Gastrocnemius medialis (tissue), 4 donors: Measurements from ENCODE around the gene PRKCA. TPM values are rescaled to one million over a fixed set of nuclear protein-coding genes. Genes with fewer than 3 reads are reported as not detected.

ENCODE experiments used
- ATAC-seq, 2 donors: fragments of 150-250 bp; one replicate each; pipeline ENCODE4 v1.9.1; 2016
- DNase-seq, 2 donors: peaks; one replicate each; pipeline ENCODE4 v3.0.0-alpha.2; 2019
- H3K27ac ChIP-seq, 4 donors: fragments of 200-600 bp; sonication (generic); 1 replicate in 1 of 4; 2 replicates in 3 of 4; pipeline ENCODE4 v1.5.1; 2016 to 2018; ENCODE audit warnings: mild to moderate bottlenecking in 2 of 4, moderate library complexity in 1 of 4
- H3K27me3 ChIP-seq, 3 donors: fragments of 200-600 bp; sonication (generic) in 2 of 3; 1 replicate in 1 of 3; 2 replicates in 2 of 3; pipeline versions ENCODE4 v1.5.1 to v1.6.0; 2016 to 2019; ENCODE audit warnings: mild to moderate bottlenecking in 1 of 3, moderate library complexity in 1 of 3
- H3K36me3 ChIP-seq, 2 donors: fragments of 200-600 bp; sonication (generic) in 1 of 2; one replicate each; pipeline ENCODE4 v1.5.1; 2017 to 2018
- H3K4me1 ChIP-seq, 2 donors: fragments of 200-600 bp; sonication (generic) in 1 of 2; one replicate each; pipeline ENCODE4 v1.5.1; 2016 to 2017; ENCODE audit warnings: mild to moderate bottlenecking in 2 of 2
- H3K4me3 ChIP-seq, 4 donors: fragments of 200-600 bp; sonication (generic) in 3 of 4; 1 replicate in 1 of 4; 2 replicates in 3 of 4; pipeline ENCODE4 v1.5.1; 2016 to 2019; ENCODE audit warnings: mild to moderate bottlenecking in 2 of 4
- H3K9me3 ChIP-seq, 3 donors: fragments of 200-600 bp; sonication (generic) in 2 of 3; 1 replicate in 1 of 3; 2 replicates in 2 of 3; pipeline ENCODE4 v1.5.1; 2016 to 2019
- POLR2A ChIP-seq, 2 donors: fragments of 450-650 bp; IDR thresholded peaks; one replicate each; pipeline ENCODE4 v1.6.1; 2017; ENCODE audit warnings: antibody characterized with exemption in 2 of 2, mild to moderate bottlenecking in 2 of 2, moderate library complexity in 2 of 2
- in situ Hi-C, 4 donors: fragments of 200-750 bp; cut with MboI; loops; one replicate each; pipeline versions ENCODE4 v1.15.0 to v1.8.0; 2017; ENCODE audit warnings: low sequenced_read_pairs in 4 of 4
- intact Hi-C: fragments of 100-400 bp; cut with DNase I; formaldehyde crosslinking; loops from one replicate; pipeline ENCODE4 v1.15.1; 2023; ENCODE audit warnings: low total_unique reads
- total RNA-seq, 4 donors: library from RNA; depleted of rRNA; stranded (reverse); fragments of >200 nt; gene quantifications; one replicate each; pipeline versions ENCODE4 v1.1.0 to v1.2.3, GENCODE V29; 2016
- TF ChIP-seq, protein P1 (sequence below), 5 experiments: fragments of 450-650 bp in 3 of 5; fragments of 200-600 bp in 2 of 5; sonication (generic) in 2 of 5; IDR thresholded peaks in 4 of 5; conservative IDR thresholded peaks in 1 of 5; 1 replicate in 4 of 5; 2 replicates in 1 of 5; pipeline ENCODE4 v1.5.1; 2016 to 2019; ENCODE audit warnings: antibody characterized with exemption in 5 of 5, mild to moderate bottlenecking in 3 of 5, moderate library complexity in 3 of 5

The PRKCA gene
- total RNA-seq, 4 donors from 2014 or later, result 7.6 to 16.8 (median 11.1) TPM

- ATAC-seq, result no peak
- Histone ChIP-seq H3K36me3 (peaks cover 0 to 7% of the 10 kb centered on the region in 2 donors), H3K27me3 (no peaks in the 10 kb centered on the region), H3K9me3 (no peaks in the 10 kb centered on the region), H3K4me1 (no peaks in the 10 kb centered on the region), H3K4me3 (no peak overlapping the region), H3K27ac (no peak overlapping the region)
- in situ Hi-C loops, result loop anchor here in 1 of 4 donors (25.0 kb wide), 2 partner anchors 400 to 550 kb away; no protein-coding TSS in a partner anchor
- TF ChIP-seq POLR2A (IDR thresholded peaks at IDR 0.05), result no peak
- TF ChIP-seq, protein P1, sequence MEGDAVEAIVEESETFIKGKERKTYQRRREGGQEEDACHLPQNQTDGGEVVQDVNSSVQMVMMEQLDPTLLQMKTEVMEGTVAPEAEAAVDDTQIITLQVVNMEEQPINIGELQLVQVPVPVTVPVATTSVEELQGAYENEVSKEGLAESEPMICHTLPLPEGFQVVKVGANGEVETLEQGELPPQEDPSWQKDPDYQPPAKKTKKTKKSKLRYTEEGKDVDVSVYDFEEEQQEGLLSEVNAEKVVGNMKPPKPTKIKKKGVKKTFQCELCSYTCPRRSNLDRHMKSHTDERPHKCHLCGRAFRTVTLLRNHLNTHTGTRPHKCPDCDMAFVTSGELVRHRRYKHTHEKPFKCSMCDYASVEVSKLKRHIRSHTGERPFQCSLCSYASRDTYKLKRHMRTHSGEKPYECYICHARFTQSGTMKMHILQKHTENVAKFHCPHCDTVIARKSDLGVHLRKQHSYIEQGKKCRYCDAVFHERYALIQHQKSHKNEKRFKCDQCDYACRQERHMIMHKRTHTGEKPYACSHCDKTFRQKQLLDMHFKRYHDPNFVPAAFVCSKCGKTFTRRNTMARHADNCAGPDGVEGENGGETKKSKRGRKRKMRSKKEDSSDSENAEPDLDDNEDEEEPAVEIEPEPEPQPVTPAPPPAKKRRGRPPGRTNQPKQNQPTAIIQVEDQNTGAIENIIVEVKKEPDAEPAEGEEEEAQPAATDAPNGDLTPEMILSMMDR (IDR thresholded peaks at IDR 0.05 in 4 of 5, conservative IDR thresholded peaks at IDR 0.05 in 1 of 5), result no peak
- intact Hi-C loops, result no loop called here
- no peak for DNase-seq
Observed at GRCh38 chr17:66737524-66737923, 435.1 kb downstream of the PRKCA start.

GRCh38 chr17:66738301-66738700 lies 435.9 kb downstream of the PRKCA start:
- Histone ChIP-seq H3K4me3 (no peak overlapping the region), H3K9me3 (no peaks in the 10 kb centered on the region), H3K27me3 (no peaks in the 10 kb centered on the region), H3K36me3 (peaks cover 0 to 10% of the 10 kb centered on the region in 2 donors), H3K27ac (no peak overlapping the region), H3K4me1 (no peaks in the 10 kb centered on the region)
- ATAC-seq (no peak), DNase-seq (no peak)
- intact Hi-C loops, result no loop called here
- in situ Hi-C loops, result loop anchor here in 1 of 4 donors (25.0 kb wide), 2 partner anchors 399 to 549 kb away; no protein-coding TSS in a partner anchor
- TF ChIP-seq, protein P1 (IDR thresholded peaks at IDR 0.05 in 4 of 5, conservative IDR thresholded peaks at IDR 0.05 in 1 of 5), result no peak
- TF ChIP-seq POLR2A (IDR thresholded peaks at IDR 0.05), result no peak

GRCh38 chr17:66739553-66739952 lies 437.1 kb downstream of the PRKCA start:
- DNase-seq (no peak), ATAC-seq (no peak)
- no peaks in the 10 kb centered on the region for H3K27me3 ChIP-seq
- no peak overlapping the region for H3K27ac ChIP-seq
- TF ChIP-seq, protein P1 (IDR thresholded peaks at IDR 0.05 in 4 of 5, conservative IDR thresholded peaks at IDR 0.05 in 1 of 5), result no peak
- no peak for TF ChIP-seq POLR2A (IDR thresholded peaks at IDR 0.05)
- H3K4me3 ChIP-seq, result no peak overlapping the region
- H3K4me1 ChIP-seq, result no peaks in the 10 kb centered on the region
- H3K36me3 ChIP-seq, result peaks cover 0 to 10% of the 10 kb centered on the region in 2 donors
- intact Hi-C loops (no loop called here), in situ Hi-C loops (loop anchor here in 1 of 4 donors (25.0 kb wide), 2 partner anchors 398 to 548 kb away; no protein-coding TSS in a partner anchor)
- H3K9me3 ChIP-seq, result no peaks in the 10 kb centered on the region

- intact Hi-C loops (no loop called here), in situ Hi-C loops (loop anchor here in 1 of 4 donors (25.0 kb wide), 2 partner anchors 397 to 547 kb away; no protein-coding TSS in a partner anchor)
- no peak for DNase-seq
- Histone ChIP-seq H3K27me3 (no peaks in the 10 kb centered on the region), H3K36me3 (peaks cover 0 to 10% of the 10 kb centered on the region in 2 donors), H3K4me3 (no peak overlapping the region), H3K4me1 (no peaks in the 10 kb centered on the region), H3K27ac (no peak overlapping the region), H3K9me3 (no peaks in the 10 kb centered on the region)
- no peak for TF ChIP-seq POLR2A (IDR thresholded peaks at IDR 0.05)
- TF ChIP-seq, protein P1 (IDR thresholded peaks at IDR 0.05 in 4 of 5, conservative IDR thresholded peaks at IDR 0.05 in 1 of 5), result no peak
- ATAC-seq, result no peak
Observed at GRCh38 chr17:66740226-66740625, 437.8 kb downstream of the PRKCA start.

- intact Hi-C loops (no loop called here), in situ Hi-C loops (loop anchor here in 1 of 4 donors (25.0 kb wide), 2 partner anchors 394 to 544 kb away; no protein-coding TSS in a partner anchor)
- Histone ChIP-seq H3K4me1 (no peaks in the 10 kb centered on the region), H3K4me3 (no peak overlapping the region), H3K27me3 (no peaks in the 10 kb centered on the region), H3K27ac (no peak overlapping the region), H3K9me3 (no peaks in the 10 kb centered on the region), H3K36me3 (peaks cover 0 to 10% of the 10 kb centered on the region in 2 donors)
- no peak for DNase-seq
- TF ChIP-seq, protein P1 (IDR thresholded peaks at IDR 0.05 in 4 of 5, conservative IDR thresholded peaks at IDR 0.05 in 1 of 5), result no peak
- no peak for TF ChIP-seq POLR2A (IDR thresholded peaks at IDR 0.05)
- no peak for ATAC-seq
Observed at GRCh38 chr17:66743511-66743910, 441.1 kb downstream of the PRKCA start.
